ENCODE results near the gene ARFGEF3. TPM values are rescaled to one million over a fixed set of nuclear protein-coding genes. Genes with fewer than 3 reads are reported as not detected.

The ARFGEF3 gene
- polyA plus RNA-seq, 3 donors: 5.7 to 6.7 (median 6.6) TPM

GRCh38 chr6:138160329-138161087, 1.2 kb upstream of the ARFGEF3 start:
- DNase-seq: no peak

GRCh38 chr6:138161088-138161337, 726 bp upstream of the ARFGEF3 start:
- no peak for DNase-seq

- DNase-seq: peak; percentile 16
Measured at GRCh38 chr6:138162111-138162954, 594 bp downstream of the ARFGEF3 start.

GRCh38 chr6:138162955-138163575, 1.3 kb downstream of the ARFGEF3 start:
- no peak for DNase-seq

- no peak for DNase-seq
Measured at GRCh38 chr6:138175596-138175995, 13.9 kb downstream of the ARFGEF3 start.

GRCh38 chr6:138176652-138177232, 15.0 kb downstream of the ARFGEF3 start:
- no peak for DNase-seq

GRCh38 chr6:138182939-138183789, 21.4 kb downstream of the ARFGEF3 start:
- no peak for DNase-seq

GRCh38 chr6:138183790-138184134, 22.0 kb downstream of the ARFGEF3 start:
- no peak for DNase-seq

GRCh38 chr6:138184230-138184629, 22.5 kb downstream of the ARFGEF3 start:
- no peak for DNase-seq

GRCh38 chr6:138187156-138187555, 25.4 kb downstream of the ARFGEF3 start:
- no peak for DNase-seq

- no peak for DNase-seq
Measured at GRCh38 chr6:138188278-138188941, 26.7 kb downstream of the ARFGEF3 start.

- no peak for DNase-seq
Measured at GRCh38 chr6:138194287-138194686, 32.5 kb downstream of the ARFGEF3 start.

- DNase-seq: no peak
Measured at GRCh38 chr6:138196122-138196738, 34.5 kb downstream of the ARFGEF3 start.

- DNase-seq: no peak
Measured at GRCh38 chr6:138197570-138197969, 35.8 kb downstream of the ARFGEF3 start.

- DNase-seq: no peak
Measured at GRCh38 chr6:138198430-138199091, 36.8 kb downstream of the ARFGEF3 start.

GRCh38 chr6:138201836-138202235, 40.1 kb downstream of the ARFGEF3 start:
- DNase-seq: no peak

- no peak for DNase-seq
Measured at GRCh38 chr6:138203315-138203714, 41.6 kb downstream of the ARFGEF3 start.

- DNase-seq: no peak
Measured at GRCh38 chr6:138204303-138204702, 42.6 kb downstream of the ARFGEF3 start.

- no peak for DNase-seq
Measured at GRCh38 chr6:138204792-138205384, 43.1 kb downstream of the ARFGEF3 start.

Data from renal pelvis (tissue), 4 donors.